ENCODE results near the gene TMED10.

DNA sequence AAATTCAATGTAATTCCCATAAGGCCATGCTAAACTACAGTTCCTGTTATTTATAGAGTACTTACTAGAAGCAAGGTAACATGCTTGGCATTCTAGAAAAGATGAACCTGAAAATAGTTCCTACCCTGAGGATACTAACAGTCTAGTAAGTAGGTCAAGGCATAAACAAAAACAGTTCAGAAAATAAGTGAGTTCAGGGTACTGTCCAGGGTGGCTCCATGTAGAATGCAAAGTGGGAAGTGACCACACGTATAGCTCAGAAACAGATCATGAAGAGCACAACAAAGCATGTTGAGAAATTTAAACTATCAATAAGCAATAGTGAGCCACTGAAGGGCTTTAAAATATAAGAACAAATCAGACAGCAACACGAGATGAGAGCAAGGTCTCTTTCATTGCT lies 2.3 kb downstream of the TMED10 start:
- TF ChIP-seq, protein P1, sequence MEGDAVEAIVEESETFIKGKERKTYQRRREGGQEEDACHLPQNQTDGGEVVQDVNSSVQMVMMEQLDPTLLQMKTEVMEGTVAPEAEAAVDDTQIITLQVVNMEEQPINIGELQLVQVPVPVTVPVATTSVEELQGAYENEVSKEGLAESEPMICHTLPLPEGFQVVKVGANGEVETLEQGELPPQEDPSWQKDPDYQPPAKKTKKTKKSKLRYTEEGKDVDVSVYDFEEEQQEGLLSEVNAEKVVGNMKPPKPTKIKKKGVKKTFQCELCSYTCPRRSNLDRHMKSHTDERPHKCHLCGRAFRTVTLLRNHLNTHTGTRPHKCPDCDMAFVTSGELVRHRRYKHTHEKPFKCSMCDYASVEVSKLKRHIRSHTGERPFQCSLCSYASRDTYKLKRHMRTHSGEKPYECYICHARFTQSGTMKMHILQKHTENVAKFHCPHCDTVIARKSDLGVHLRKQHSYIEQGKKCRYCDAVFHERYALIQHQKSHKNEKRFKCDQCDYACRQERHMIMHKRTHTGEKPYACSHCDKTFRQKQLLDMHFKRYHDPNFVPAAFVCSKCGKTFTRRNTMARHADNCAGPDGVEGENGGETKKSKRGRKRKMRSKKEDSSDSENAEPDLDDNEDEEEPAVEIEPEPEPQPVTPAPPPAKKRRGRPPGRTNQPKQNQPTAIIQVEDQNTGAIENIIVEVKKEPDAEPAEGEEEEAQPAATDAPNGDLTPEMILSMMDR (IDR thresholded peaks at IDR 0.05), result no peak
- no peak for TF ChIP-seq POLR2A (IDR thresholded peaks at IDR 0.05)
